ENCODE measurements around the gene POR.
"Not testable (repeated sequence)": the region's sequence is repeated elsewhere in the genome, so short reads cannot be mapped to it uniquely, and the experiment has no call there.

Gene POR

GRCh38 chr7:75887669-75888369 lies 27.1 kb upstream of the POR start:
- DNase-seq = no peak

GRCh38 chr7:75888464-75889222 lies 26.3 kb upstream of the POR start:
- DNase-seq = no peak

- no peak for DNase-seq
Observed at GRCh38 chr7:75889223-75889825, 25.6 kb upstream of the POR start.

- no peak for DNase-seq
Observed at GRCh38 chr7:75889826-75890225, 25.1 kb upstream of the POR start.

GRCh38 chr7:75891237-75891636 lies 23.7 kb upstream of the POR start:
- DNase-seq = not testable (repeated sequence)

GRCh38 chr7:75891815-75892411 lies 23.0 kb upstream of the POR start:
- no peak for DNase-seq

GRCh38 chr7:75892634-75893272 lies 22.2 kb upstream of the POR start:
- DNase-seq = no peak

GRCh38 chr7:75896803-75897327 lies 18.1 kb upstream of the POR start:
- no peak for DNase-seq

GRCh38 chr7:75900617-75901315 lies 14.2 kb upstream of the POR start:
- no peak for DNase-seq

- DNase-seq = no peak
Observed at GRCh38 chr7:75905785-75906604, 9.0 kb upstream of the POR start.

- no peak for DNase-seq
Observed at GRCh38 chr7:75906991-75907667, 7.8 kb upstream of the POR start.

- not testable (repeated sequence) for DNase-seq
Observed at GRCh38 chr7:75907668-75908039, 7.3 kb upstream of the POR start.

- no peak for DNase-seq
Observed at GRCh38 chr7:75909521-75910132, 5.3 kb upstream of the POR start.

GRCh38 chr7:75911186-75911585 lies 3.8 kb upstream of the POR start:
- DNase-seq = not testable (repeated sequence)

GRCh38 chr7:75913437-75913836 lies 1.5 kb upstream of the POR start:
- DNase-seq = no peak

- no peak for DNase-seq
Observed at GRCh38 chr7:75914169-75914654, 743 bp upstream of the POR start.

- DNase-seq = peak; percentile 3 to 10
Observed at GRCh38 chr7:75915416-75916156, 631 bp downstream of the POR start.

- no peak for DNase-seq
Observed at GRCh38 chr7:75916259-75916658, 1.3 kb downstream of the POR start.

Measured in stimulated activated CD4-positive, alpha-beta T cell treated with anti-CD3 and anti-CD28 coated beads, Interleukin-4, amount 100 ng/mL, for 4 hours (primary cell).